BJ (cell line): ENCODE measurements around the gene MACF1. TPM values are rescaled to one million over a fixed set of nuclear protein-coding genes. Genes with fewer than 3 reads are reported as not detected.

Source experiments
- CTCF ChIA-PET: fragments of 350-600 bp; formaldehyde crosslinking; extraction: SDS; loops from one replicate; lab custom pipeline; 2021; ENCODE audit warnings: antibody characterized with exemption, inconsistent platforms; lab: Yijun Ruan, JAX
- POLR2A ChIA-PET: fragments of 300-600 bp; sonication (Branson Sonifier 250); formaldehyde crosslinking; extraction: SDS; loops from one replicate; lab custom pipeline; 2021; ENCODE audit warnings: antibody characterized with exemption; lab: Charles Lee
- DNase-seq: peaks from one replicate; pipeline ENCODE4 v3.0.0-alpha.2; 2011; ENCODE audit warnings: low read depth
- H3K27me3 ChIP-seq: 2 replicates; pipeline ENCODE4 v1.6.0; 2011; ENCODE audit warnings: low read length; ENCODE audit not compliant: control insufficient read depth, insufficient read depth
- H3K36me3 ChIP-seq: 2 replicates; pipeline ENCODE4 v1.5.1; 2011; ENCODE audit warnings: low read length; ENCODE audit not compliant: control insufficient read depth, insufficient read depth
- H3K4me3 ChIP-seq: 2 replicates; pipeline ENCODE4 v1.5.1; 2011; ENCODE audit warnings: low read depth, mild to moderate bottlenecking, control low read depth, low read length
- CTCF ChIP-seq: IDR thresholded peaks from 2 replicates; pipeline ENCODE4 v1.5.1; 2011; ENCODE audit warnings: low read depth, mild to moderate bottlenecking, control low read depth, inconsistent platforms, low read length, moderate library complexity; ENCODE audit not compliant: insufficient read depth
- polyA plus RNA-seq: library from polyadenylated mRNA; depleted of rRNA; stranded (reverse); fragments of >200 nt; gene quantifications from 2 replicates; pipeline ENCODE4 v1.2.3, GENCODE V29; 2011

Gene MACF1
- polyA plus RNA-seq, 1 experiment: 57.3 TPM

GRCh38 chr1:39413902-39414528, 209.5 kb downstream of the MACF1 start:
- Histone ChIP-seq H3K36me3 (peaks cover 3% of the 10 kb centered on the region), H3K27me3 (no peaks in the 10 kb centered on the region), H3K4me3 (no peak overlapping the region)
- CTCF ChIA-PET: interaction anchor here (0.6 to 1.4 kb wide), 2 partner anchors 17 to 315 kb away, joined by 4 to 5 read pairs; no protein-coding TSS in a partner anchor
- DNase-seq: no peak
- POLR2A ChIA-PET: no interaction called here
- TF ChIP-seq CTCF: no peak

GRCh38 chr1:39415553-39415952, 211.1 kb downstream of the MACF1 start:
- CTCF ChIA-PET: interaction anchor here (1.1 kb wide), 1 partner anchor 317 kb away, joined by 3 read pairs; no protein-coding TSS in a partner anchor
- POLR2A ChIA-PET: interaction anchor here (0.6 kb wide), 1 partner anchor 28 kb away, joined by 3 read pairs; no protein-coding TSS in a partner anchor
- Histone ChIP-seq H3K4me3 (no peak overlapping the region), H3K36me3 (peaks cover 3% of the 10 kb centered on the region), H3K27me3 (no peaks in the 10 kb centered on the region)
- no peak for DNase-seq
- TF ChIP-seq CTCF: no peak

GRCh38 chr1:39416609-39417008, 212.1 kb downstream of the MACF1 start:
- no peaks in the 10 kb centered on the region for H3K27me3 ChIP-seq
- H3K36me3 ChIP-seq: peaks cover 3% of the 10 kb centered on the region
- no peak for TF ChIP-seq CTCF
- CTCF ChIA-PET: no interaction called here
- no peak overlapping the region for H3K4me3 ChIP-seq
- no peak for DNase-seq
- POLR2A ChIA-PET: no interaction called here

GRCh38 chr1:39418236-39418635, 213.7 kb downstream of the MACF1 start:
- H3K27me3 ChIP-seq: no peaks in the 10 kb centered on the region
- ChIA-PET POLR2A (no interaction called here), CTCF (interaction anchor here (0.6 to 8.9 kb wide), 3 partner anchors 7 to 31 kb away, joined by 4 to 48 read pairs (median 4); no protein-coding TSS in a partner anchor)
- H3K36me3 ChIP-seq: peaks cover 8% of the 10 kb centered on the region
- DNase-seq: no peak
- H3K4me3 ChIP-seq: no peak overlapping the region
- no peak for TF ChIP-seq CTCF

- peaks cover 8% of the 10 kb centered on the region for H3K36me3 ChIP-seq
- DNase-seq: no peak
- TF ChIP-seq CTCF: no peak
- H3K4me3 ChIP-seq: no peak overlapping the region
- H3K27me3 ChIP-seq: no peaks in the 10 kb centered on the region
- ChIA-PET POLR2A (no interaction called here), CTCF (interaction anchor here (0.6 to 8.9 kb wide), 4 partner anchors 9 to 723 kb away, joined by 3 to 48 read pairs (median 3); no protein-coding TSS in a partner anchor)
These were observed 216.0 kb downstream of the MACF1 start for GRCh38 chr1:39420493-39420892.
